Epithelial cell of alveolus of lung (primary cell): ENCODE results near the gene PTPRCAP. TPM values are rescaled to one million over a fixed set of nuclear protein-coding genes. Genes with fewer than 3 reads are reported as not detected.

Experiments used
- total RNA-seq: library from RNA; depleted of rRNA; stranded (reverse); fragments of >200 nt; gene quantifications from 2 replicates; pipeline ENCODE4 v1.2.1, GENCODE V29; 2015

Gene PTPRCAP, protein sequence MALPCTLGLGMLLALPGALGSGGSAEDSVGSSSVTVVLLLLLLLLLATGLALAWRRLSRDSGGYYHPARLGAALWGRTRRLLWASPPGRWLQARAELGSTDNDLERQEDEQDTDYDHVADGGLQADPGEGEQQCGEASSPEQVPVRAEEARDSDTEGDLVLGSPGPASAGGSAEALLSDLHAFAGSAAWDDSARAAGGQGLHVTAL
- 1.9 TPM in 1 of 2 replicates, not detected in the other for total RNA-seq

DNA sequence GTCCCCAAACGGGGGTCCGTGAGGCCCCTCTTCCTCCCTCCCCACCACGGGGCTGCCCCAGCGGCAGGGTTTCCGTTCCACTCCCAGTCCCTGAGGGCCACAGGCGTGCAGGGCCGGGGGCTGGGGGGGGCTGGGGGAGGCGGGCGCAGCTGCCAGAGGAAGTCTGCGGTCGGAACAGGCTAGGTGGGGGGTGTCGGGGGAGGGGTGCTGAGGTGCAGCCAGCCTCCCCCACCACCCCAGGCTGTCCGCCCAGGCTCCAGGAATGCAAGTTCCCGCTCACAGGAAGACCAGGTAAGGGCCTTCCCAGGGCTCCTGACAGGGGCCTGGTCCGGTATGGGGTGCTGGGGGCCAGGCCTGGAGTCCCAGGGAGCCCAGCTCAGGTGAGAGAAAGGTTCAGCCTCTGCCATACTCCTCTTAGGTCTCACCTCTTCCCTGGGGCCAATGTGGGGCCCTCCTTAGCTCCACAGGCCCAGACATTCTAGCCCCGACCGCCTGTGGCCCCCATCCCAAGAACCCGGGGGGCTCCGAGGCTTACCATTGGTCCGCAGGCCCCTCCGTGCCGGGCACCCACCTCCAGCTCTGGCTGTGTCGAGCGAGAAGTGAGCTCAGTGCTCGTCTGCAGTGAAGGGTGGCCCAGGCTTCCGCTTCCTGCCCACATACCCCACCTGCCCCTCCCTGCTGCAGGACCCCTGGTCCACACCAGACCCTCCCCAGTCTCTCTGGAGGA is at the start of gene PTPRCAP:
Gene PTPRCAP, minus strand, starts transcription at position 601 of the 727 bp plus-strand sequence. Its CDS starts 63 bp downstream, at position 538.

DNA sequence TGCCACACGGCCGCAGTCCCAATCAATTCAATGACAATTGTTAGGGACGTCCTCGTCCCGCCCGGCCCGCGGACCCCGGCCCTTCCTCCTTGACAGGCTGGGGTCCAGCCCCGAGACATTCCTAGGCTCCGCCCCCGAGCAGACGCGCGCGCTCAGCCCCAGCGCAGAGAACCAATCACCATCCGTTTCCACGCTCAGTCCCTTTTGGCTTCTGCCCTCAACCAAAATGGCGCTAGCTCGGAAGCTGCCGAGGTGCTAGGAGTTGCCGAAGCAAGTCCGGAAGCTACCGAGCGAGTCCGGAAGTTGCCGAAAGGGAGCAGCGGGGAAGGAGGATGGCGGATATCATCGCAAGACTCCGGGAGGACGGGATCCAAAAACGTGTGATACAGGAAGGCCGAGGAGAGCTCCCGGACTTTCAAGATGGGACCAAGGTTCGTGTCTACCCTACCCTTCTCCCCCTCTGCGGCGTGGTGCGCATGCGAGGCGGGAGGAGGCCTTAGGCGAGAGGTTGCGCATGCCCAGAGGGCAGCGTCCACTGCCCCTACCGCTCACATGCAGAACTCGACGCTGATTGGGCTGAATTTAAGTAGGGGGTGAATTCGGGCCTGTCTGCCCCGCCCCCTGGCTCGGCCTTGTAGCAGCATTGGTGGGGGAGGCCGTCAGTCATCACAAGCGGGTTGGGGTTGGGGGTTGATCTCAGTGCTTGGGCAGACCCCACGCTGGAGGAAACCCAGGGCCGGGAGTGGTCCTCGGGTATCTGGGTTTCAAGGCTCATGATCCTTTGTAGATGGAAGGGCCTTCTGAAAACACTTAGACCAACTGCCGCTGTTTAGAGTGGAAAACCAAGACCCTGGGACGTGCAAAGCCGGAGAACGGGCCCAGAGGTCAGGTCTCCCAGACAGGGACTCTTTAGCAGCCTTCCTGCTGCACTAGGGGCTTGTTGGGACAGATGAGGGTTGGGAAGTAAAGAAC is 45.6 kb upstream of the PTPRCAP start, which contains the start of gene AIP:
Gene AIP, plus strand, starts transcription at position 200 of the 972 bp plus-strand sequence. Its CDS starts 133 bp downstream, at position 333.

DNA sequence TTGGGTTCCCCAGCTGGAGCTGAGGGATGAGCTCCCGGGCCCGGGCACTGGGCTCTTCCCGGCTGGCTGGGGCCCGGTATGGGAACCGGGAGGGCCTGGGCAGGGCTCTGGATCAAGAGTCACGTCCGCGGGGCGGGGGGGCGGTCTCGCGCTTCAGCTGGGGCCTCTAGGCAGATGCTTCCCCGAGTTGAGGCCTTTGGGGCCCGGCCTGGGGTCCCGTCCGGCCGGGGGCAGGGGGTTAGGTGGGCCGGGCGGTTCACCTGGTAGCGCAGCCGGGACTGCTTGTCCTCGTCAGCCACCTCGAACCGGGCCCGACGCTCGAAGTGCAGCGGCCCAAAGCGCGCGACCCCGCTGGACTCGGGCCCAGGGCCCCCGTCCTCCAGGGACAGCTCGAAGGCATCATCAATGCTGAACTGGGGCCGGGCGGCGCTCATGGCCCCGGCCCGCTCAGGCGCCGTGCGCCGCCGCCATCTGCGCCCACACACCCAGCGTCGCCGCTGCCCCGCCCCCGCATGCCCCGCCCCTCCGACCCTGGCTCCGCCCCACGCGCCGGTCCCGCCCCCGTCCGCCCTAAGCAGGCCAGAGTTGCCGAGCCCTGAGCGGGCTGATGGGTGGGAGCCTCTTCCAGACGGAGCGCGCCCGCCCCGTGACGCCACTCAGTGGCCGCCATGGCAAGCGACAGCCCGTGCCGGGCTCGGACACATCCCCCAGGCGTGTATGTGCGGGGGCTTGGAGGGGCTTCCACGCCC is 31.5 kb upstream of the PTPRCAP start, which contains the start of gene TMEM134:
Gene TMEM134, minus strand, starts transcription at position 493 of the 749 bp plus-strand sequence. Its CDS starts 59 bp downstream, at position 434.

DNA sequence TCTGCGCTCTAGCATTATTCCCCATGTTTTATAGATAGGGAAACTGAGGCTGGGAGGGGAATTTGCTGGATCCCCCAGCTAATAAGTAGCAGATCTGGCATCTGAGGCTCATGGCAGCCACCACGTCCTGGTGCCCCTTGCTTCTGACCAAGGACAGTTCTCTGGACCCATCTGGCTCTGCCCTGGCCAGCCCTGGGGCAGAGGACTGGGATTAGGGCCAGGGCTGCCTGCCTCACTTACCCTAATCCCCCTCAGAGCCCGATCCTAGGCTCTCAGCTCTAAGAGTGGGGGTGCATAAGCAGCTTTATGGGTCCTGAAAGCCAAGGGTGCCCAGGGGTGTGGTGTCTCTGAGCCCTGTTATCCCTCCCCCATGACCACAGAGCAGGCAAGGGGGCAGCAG is 17.6 kb upstream of the PTPRCAP start, which contains the start of gene CABP4:
Gene CABP4, plus strand, starts transcription at position 301 of the 400 bp plus-strand sequence. Its CDS starts 70 bp downstream, at position 371.

DNA sequence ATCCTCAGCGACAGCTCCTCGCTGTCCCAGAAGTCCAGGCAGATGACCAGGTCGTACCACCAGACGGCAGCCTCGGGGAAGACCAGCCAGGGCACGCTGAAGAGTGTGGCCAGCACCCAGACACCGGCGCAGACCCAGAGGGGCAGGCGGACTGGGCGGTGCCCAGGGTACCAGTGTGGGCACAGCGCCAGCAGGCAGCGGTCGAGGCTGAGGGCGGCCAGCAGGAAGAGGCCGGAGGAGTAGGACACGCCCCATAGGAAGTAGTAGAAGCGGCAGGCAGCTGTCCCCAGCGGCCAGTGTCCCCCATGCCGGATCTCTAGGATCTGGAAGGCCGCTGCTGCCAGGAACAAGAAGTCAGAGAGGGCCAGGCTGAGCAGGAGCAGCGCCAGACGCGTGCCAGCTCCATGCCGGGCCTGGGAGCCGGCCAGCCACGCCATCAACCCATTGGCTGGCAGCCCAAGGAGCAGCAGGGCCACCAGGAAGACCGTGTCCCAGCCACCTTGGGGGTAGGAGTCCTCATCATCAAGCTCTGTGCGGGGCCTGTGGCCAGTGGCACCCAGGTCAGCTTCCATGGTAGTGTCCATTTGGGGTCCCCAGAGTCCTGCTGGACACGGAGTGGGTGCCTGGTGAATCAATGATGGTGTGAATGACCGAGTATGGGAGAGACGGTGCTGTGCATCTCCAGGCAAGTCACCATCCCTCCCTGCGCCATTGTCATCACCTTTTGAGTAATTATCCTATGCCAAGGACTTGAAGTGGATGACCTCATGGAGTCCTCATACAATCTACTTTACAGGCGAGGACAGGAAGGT is 14.9 kb upstream of the PTPRCAP start, which contains the start of gene GPR152:
Gene GPR152, minus strand, starts transcription at position 589 of the 812 bp plus-strand sequence. Its CDS starts 5 bp downstream, at position 584.

DNA sequence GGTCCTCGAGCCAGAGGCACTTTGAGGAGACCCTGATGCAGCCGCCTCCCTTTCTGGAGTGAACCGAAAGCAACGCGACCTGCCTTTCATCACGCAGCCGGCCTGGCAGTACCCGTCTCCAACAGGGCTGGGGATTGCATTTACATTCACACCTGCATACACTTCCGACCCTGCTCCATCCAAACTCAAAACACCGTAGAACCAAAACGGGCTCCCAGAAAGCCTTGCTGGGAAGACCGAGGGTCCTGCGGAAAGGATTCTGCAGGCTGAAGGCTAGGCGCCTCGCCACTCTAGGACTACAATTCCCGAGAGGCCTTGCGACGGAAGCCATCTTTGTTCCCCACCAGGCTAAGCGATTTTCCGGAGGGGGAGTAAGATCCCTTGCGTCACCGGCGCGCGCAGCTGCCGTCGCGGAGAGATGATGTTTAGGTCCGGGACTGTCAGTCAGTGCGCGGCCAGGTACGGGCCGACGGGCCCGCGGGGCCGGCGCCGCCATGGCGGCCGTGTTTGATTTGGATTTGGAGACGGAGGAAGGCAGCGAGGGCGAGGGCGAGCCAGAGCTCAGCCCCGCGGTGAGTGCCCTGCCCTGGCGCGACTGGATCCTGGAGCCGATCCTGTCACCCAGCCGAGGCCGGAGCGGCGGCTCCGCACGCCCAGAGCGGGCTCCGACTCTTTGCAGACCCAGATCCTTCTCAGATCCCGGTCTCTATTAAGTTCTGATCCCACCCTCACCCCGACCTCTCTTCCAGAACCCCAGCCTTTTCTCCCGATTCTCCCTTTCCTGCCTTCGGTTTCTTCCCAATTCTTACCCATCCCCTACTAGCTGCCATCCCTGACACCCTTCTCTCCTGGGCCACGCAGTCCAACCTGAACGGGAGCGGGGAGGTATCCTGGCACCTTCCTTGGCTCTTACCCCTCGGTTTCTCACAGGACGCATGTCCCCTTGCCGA is 9.2 kb downstream of the PTPRCAP start, which contains the start of gene RPS6KB2:
Gene RPS6KB2, plus strand, starts transcription at position 443 of the 950 bp plus-strand sequence. Its CDS starts 52 bp downstream, at position 495.

DNA sequence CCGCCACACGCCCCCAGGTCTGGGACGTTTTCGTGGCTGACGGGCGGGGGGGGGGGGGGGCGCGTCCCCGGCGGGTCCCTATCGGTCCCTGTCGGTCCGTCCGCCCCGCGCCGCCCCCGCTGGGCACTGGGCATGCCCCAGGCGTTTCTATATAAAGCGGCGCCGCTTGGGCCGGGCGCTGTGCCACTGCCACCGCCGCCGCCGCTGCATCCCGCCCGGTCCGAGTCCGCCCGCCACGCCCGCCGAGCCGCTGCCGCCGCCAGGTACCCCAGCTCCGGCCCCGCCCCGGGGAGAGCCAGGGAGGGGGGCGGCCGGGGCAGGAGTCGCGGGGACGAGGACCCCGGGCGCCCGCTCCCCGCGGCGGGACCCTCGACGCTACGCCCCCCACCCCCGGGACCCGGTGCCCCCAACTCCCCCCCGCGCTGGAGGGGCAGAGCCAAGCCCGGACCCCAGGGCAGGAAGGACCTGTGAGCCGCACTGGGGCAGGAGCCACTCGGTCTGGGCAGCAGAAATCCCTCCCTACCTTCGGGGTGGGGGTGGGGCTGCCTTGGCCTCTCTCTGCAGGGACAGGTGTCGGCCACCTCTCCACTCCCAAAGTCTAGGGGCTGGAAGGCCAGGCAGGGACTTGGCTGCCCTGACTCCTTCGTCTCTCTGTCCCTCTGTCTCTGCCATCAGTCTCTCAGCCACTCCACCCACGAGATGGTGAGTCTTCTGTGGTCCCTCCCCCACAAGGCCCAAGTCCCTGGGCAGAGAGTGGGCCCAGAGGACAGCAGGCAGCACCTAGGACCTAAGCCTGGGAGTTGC is 21.8 kb downstream of the PTPRCAP start, which contains the start of gene CARNS1:
Gene CARNS1, plus strand, starts transcription at position 178 of the 804 bp plus-strand sequence. Its CDS starts 522 bp downstream, at position 700.

DNA sequence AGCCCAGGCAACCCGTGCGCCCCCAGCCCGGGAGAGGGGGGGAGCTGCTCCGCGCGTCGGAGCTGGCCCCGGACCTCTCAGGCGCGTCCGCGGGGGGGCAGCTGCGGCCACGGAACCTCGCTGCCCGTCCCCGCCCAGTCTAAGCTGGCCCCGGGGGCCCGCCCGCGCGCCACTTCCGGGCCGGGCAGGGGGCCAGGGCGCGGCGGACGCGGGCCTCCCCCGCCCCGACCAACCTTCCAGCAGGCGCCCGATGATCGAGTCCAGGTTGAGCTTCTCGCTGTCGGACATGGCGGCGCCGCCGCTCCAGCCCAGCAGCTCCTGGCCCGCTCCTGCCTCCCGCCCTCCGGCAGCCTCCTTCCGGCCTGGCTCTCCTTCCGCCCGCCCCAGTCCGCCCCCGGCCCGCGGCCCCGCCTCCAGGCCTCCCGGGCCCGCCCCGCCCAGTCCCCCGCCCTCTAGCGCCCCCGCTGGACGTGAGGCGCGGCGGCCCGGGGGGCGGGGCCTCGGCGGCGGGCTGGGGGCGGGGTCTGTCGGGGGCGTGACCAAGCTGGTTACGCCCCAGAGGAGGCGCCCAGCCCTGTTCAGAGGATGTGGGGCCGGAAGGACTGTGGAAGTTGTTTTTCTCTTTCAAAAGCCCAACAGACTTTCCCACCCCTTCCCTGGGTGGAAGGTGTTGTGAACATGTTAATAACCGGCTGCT is 35.8 kb downstream of the PTPRCAP start, which contains the start of gene PPP1CA:
Gene PPP1CA, minus strand, starts transcription at position 364 of the 697 bp plus-strand sequence. Its CDS starts 76 bp downstream, at position 288.

DNA sequence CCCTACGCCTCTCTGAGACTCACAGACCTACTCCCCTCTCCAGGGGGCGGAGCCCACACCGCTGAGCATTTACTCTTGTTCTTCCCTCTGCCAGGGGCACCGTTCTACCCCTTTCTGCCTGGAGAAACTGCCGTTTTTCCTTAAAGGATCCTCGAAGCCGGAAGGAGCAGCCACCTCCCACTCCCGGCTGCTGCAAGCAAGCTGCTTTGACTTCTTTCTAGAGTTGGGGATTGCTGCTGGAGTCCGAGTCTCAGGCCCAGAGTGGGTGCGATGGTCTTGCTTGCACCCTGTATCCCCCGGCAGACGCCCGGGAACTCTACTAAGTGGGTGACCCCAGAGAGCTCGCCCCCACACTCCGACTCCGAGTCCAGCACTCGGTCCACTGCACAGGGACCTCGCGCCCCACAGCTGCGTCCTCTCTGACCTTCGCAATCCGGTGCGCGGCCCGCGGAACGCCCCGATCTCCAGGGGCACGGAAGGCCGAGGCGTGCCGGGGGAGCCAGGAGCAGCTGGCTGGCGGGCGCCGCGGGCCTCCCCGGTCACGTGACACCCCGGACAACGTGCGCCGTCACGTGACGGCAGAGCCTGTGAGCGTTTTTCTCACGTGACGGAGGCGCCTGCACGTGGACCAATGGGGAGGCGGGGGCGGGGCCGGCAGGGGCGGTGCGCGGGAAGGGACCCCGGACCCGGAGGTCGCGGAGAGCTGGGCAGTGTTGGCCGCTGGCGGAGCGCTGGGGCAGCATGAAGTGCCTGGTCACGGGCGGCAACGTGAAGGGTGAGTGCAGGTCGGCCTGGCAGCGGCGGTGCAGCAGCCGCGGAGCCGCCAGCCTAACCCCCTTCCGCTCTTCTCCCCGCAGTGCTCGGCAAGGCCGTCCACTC is 45.9 kb downstream of the PTPRCAP start, which contains the start of gene RAD9A:
Gene RAD9A, plus strand, starts transcription at position 683 of the 879 bp plus-strand sequence. Its CDS starts 59 bp downstream, at position 742.

Other genes with a start within 250 kb of the PTPRCAP start
- gene GRK2, start 171.2 kb downstream of the PTPRCAP start, total RNA-seq, result 38.7 and 39.6 TPM in 2 replicates
- 20.9 and 27.4 TPM in 2 replicates for gene ANKRD13D, start 148.4 kb downstream of the PTPRCAP start, total RNA-seq
- 17.8 and 26.7 TPM in 2 replicates for gene SSH3, start 134.2 kb downstream of the PTPRCAP start, total RNA-seq
- gene POLD4, start 84.1 kb downstream of the PTPRCAP start, total RNA-seq, result 73.8 and 239 TPM in 2 replicates
- gene CLCF1, start 64.1 kb downstream of the PTPRCAP start, total RNA-seq, result 10.0 and 10.4 TPM in 2 replicates
- 8.4 and 10.8 TPM in 2 replicates for gene RAD9A, start 45.7 kb downstream of the PTPRCAP start, total RNA-seq
- gene PPP1CA, start 35.8 kb downstream of the PTPRCAP start, total RNA-seq, result 141 and 253 TPM in 2 replicates
- gene TBC1D10C, start 33.6 kb downstream of the PTPRCAP start, total RNA-seq, result not detected in 2 replicates
- 0.88 TPM in 1 of 2 replicates, not detected in the other for gene CARNS1, start 22.0 kb downstream of the PTPRCAP start, total RNA-seq
- gene RPS6KB2, start 9.2 kb downstream of the PTPRCAP start, total RNA-seq, result 49.5 and 61.2 TPM in 2 replicates
- gene CORO1B, start 5.8 kb upstream of the PTPRCAP start, total RNA-seq, result 86.8 and 95.6 TPM in 2 replicates
- gene GPR152, start 15.0 kb upstream of the PTPRCAP start, total RNA-seq, result not detected in 2 replicates
- not detected in 2 replicates for gene CABP4, start 17.7 kb upstream of the PTPRCAP start, total RNA-seq
- 46.4 and 55.7 TPM in 2 replicates for gene TMEM134, start 31.6 kb upstream of the PTPRCAP start, total RNA-seq
- 70.7 and 120 TPM in 2 replicates for gene AIP, start 45.3 kb upstream of the PTPRCAP start, total RNA-seq
- gene PITPNM1, start 67.7 kb upstream of the PTPRCAP start, total RNA-seq, result 32.7 and 33.9 TPM in 2 replicates
- gene CDK2AP2, start 70.5 kb upstream of the PTPRCAP start, total RNA-seq, result 36.5 and 68.4 TPM in 2 replicates
- not detected in 2 replicates for gene CABP2, start 85.8 kb upstream of the PTPRCAP start, total RNA-seq
- gene GSTP1, start 146.1 kb upstream of the PTPRCAP start, total RNA-seq, result 722 and 2,244 TPM in 2 replicates
- 189 and 203 TPM in 2 replicates for gene NDUFV1, start 169.3 kb upstream of the PTPRCAP start, total RNA-seq
- gene NUDT8, start 192.3 kb upstream of the PTPRCAP start, total RNA-seq, result 6.2 and 15.9 TPM in 2 replicates
- not detected in 2 replicates for gene TBX10, start 202.1 kb upstream of the PTPRCAP start, total RNA-seq
- gene ACY3, start 213.0 kb upstream of the PTPRCAP start, total RNA-seq, result not detected in 2 replicates
- gene ALDH3B2, start 236.9 kb upstream of the PTPRCAP start, total RNA-seq, result not detected in 2 replicates